Retinal pigment epithelial cell (primary cell): ENCODE measurements around the gene SNW1.
A peak's percentile ranks its signal among the peaks of the same experiment; 100 is the strongest.
"Not testable (repeated sequence)": the region's sequence is repeated elsewhere in the genome, so short reads cannot be mapped to it uniquely, and the experiment has no call there.

Experiments used
- DNase-seq: peaks from one replicate; pipeline ENCODE4 v3.0.0-alpha.2; 2010; ENCODE audit warnings: low read depth
- H3K4me3 ChIP-seq: 2 replicates; pipeline ENCODE4 v1.5.1; 2011; ENCODE audit warnings: mild to moderate bottlenecking, low read length, control low read depth, moderate library complexity
- TF ChIP-seq, protein P1 (sequence below): conservative IDR thresholded peaks from 2 replicates; pipeline ENCODE4 v1.5.1; 2011; ENCODE audit warnings: low read depth, low read length, control low read depth, inconsistent platforms

The SNW1 gene

DNA sequence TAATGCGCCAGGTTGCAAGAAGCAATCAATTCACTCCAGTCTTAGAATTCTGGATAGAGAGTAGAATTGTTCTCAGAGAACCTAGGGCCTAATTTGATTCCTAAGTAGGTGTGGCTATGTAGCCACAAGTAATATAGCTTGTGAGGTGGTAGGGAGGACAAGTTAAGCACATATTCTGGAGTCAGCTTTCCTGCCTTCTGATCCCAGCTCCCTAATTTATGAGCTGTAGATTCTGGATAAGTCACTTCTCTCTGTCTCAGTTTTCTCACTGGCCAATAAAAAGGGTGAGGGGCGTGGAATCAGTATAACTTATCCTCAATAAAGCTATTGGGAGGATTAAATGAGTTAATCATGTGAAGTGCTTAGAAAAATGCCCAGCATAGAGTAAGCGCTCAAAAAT is 3.0 kb upstream of the SNW1 start:
- no peak for DNase-seq

DNA sequence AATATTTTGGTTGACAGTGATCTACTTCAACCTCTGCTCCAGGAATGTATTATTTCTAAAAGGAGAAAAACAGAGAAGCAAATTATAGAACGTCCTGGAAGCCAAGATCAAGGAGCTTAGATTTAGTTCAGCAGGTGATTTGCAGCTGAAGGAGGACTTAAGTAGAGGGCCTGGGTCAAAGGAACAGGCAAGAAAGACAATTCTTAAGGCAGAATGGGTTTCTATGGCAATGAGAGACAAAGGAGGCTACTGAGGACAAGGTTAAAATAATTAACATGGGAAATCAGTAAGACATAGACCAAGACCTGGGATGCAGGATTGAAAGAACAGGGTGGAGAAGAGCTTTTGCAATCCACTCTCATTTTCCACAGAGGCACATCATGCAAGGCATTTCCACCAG is 2.4 kb upstream of the SNW1 start:
- DNase-seq, result no peak
- H3K4me3 ChIP-seq, result no peak overlapping the region
- TF ChIP-seq, protein P1, sequence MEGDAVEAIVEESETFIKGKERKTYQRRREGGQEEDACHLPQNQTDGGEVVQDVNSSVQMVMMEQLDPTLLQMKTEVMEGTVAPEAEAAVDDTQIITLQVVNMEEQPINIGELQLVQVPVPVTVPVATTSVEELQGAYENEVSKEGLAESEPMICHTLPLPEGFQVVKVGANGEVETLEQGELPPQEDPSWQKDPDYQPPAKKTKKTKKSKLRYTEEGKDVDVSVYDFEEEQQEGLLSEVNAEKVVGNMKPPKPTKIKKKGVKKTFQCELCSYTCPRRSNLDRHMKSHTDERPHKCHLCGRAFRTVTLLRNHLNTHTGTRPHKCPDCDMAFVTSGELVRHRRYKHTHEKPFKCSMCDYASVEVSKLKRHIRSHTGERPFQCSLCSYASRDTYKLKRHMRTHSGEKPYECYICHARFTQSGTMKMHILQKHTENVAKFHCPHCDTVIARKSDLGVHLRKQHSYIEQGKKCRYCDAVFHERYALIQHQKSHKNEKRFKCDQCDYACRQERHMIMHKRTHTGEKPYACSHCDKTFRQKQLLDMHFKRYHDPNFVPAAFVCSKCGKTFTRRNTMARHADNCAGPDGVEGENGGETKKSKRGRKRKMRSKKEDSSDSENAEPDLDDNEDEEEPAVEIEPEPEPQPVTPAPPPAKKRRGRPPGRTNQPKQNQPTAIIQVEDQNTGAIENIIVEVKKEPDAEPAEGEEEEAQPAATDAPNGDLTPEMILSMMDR, result no peak

More for the DNA sequence above, 3.0 kb upstream of the SNW1 start:
- TF ChIP-seq, protein P1, result no peak
- no peak overlapping the region for H3K4me3 ChIP-seq

DNA sequence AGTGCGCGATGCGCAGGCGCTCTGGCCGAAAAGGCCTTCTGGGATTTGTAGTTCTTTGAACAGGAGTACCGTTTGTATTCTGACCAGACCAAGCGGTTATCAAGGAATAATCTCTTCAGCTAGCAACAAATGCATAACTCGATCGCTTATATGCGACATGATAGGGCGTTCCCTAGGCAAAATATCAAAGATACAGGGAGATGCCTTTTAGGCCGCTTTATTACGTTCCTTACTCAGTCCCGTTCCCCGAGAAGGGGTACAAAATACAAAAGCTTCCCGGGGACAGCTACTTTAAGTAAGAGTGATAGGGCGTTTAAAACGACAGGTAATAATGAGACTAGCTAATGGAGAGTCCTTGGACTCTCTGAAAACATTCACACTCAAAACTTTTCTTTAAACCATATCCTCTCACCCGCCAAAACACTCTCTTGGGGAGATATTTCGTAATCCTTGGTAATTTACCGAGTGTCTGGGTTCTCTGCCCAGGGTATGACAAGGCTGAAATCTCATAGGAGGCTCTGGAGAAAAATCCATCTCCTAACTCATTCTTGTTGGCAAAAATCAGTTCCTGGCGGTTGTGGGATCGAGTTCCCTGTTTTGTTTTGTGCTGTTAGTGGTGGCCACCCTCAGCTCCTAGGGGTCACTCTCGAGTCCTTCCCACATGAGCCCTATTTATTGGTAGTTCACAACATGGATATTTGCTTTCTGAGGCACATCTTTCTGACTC is 412 bp upstream of the SNW1 start:
- TF ChIP-seq, protein P1, result peak; percentile 53
- no peak for DNase-seq
- H3K4me3 ChIP-seq, result peak overlapping the region; percentile 98

DNA sequence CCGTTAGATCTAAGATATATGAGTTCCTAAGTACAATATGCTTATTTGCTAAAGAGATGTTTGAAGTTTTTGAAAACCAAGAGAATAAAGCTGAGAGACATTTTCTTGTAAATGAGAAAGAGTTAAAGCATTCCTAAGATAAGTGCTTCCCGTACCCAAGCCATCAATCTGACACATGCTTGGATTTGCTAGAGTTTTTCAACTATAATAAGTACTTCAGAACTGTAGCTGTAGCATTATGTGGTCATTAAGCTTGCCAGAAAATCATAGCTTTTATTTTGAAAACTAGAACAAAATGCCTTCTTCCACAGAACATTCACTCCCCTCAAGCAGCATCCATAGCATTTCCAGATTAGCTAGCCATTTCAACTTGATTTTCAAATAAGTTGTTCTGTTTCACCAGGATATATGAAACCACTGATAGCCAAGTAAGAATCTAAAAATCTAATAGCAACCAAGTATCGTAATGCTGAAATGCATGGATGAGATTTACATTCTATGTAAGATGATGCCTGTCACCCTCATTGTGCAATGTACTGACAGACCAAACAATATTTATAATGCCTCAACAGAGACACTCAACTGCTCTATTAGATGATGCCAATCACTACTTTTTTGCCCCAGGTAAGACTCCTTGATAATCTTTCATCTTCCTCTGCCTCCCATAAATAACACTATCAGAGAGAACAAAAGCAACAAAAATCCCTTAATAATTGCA is 8.0 kb downstream of the SNW1 start:
- H3K4me3 ChIP-seq, result no peak overlapping the region
- TF ChIP-seq, protein P1, result no peak
- DNase-seq, result peak; percentile 5

DNA sequence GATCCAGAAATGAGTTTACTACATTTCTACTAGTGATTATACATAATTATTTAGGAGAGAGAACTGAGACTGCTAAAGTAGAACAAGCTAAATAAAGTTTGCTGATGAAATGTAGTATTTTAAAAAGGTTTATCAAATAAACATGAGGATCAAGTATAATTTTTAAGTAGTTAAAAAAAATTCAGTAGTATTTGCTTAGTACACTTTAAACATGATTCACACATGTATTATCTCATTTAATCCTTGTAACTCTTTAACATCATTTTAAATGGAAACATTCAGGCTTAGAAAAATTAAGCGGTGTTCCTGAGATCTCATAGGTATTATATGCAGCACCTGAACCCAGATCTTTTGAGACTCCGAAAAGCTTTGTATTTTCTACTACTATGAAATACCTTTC is 8.7 kb downstream of the SNW1 start:
- DNase-seq, result no peak
- TF ChIP-seq, protein P1, result no peak
- H3K4me3 ChIP-seq, result no peak overlapping the region

DNA sequence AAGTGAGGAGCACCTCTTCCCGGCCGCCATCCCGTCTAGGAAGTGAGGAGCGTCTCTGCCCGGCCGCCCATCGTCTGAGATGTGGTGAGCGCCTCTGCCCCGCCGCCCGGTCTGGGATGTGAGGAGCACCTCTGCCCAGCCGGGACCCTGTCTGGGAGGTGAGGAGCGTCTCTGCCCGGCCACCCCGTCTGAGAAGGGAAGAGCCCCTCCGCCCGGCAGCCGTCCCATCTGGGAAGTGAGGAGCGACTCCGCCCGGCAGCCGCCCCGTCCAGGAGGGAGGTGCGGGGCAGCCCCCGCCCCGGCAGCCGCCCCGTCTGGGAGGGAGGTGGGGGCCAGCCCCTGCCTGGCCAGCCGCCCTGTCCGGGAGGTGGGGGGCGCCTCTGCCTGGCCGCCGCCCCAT is 13.5 kb downstream of the SNW1 start:
- H3K4me3 ChIP-seq, result not testable (repeated sequence)

DNA sequence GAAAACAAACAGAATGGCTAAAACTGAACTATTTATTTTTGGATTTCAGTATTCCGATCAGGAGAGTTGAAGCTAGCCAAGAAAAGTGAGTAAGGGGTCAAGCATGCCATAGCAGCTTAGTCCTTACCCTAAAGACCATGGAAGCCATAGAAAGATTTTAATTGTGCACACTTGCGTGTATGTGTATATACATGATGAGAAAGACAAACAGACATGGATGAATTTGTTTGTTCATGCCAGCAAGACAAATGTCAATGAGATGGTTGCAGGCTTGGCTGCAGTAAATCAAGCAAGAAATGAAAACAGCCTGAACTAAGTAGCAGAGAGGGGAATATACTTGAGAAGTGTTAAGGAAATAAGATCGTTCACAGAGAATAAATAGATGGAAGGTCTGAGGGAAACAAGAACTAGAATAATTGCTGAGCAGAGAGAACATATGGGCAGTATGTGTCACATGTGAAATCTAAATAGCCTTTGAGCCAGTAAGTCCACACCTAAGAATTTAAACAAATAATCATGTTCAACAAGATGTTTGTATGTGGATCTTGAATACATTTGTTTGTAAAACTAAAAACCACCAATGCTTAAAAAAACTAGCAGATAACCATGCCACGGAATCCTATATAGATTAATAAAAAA is 14.8 kb downstream of the SNW1 start:
- H3K4me3 ChIP-seq, result no peak overlapping the region
- DNase-seq, result no peak
- TF ChIP-seq, protein P1, result no peak

More for the DNA sequence above, 13.5 kb downstream of the SNW1 start:
- DNase-seq, result not testable (repeated sequence)
